WTC11 (cell line): ENCODE results near the gene ACY1. TPM values are rescaled to one million over a fixed set of nuclear protein-coding genes. Genes with fewer than 3 reads are reported as not detected.
A peak's percentile ranks its signal among the peaks of the same experiment; 100 is the strongest.

Experiments
- ATAC-seq: fragments of 200-7000 bp; cut with Tn5 transposase; 2 replicates; pipeline ENCODE4 v1.10.0; 2021; ENCODE audit warnings: mild to moderate bottlenecking, moderate library complexity
- CTCF ChIA-PET: fragments of 300-600 bp; sonication (Branson Sonifier 250); formaldehyde crosslinking; loops from one replicate; lab custom pipeline; 2021; ENCODE audit warnings: antibody characterized with exemption; lab: Charles Lee
- POLR2A ChIA-PET: fragments of 350-600 bp; sonication (Branson Sonifier 250); formaldehyde crosslinking; loops from one replicate; lab custom pipeline; 2021; ENCODE audit warnings: antibody characterized with exemption; lab: Charles Lee
- DNase-seq: peaks from one replicate; pipeline ENCODE4 v3.0.0; 2021; ENCODE audit warnings: low spot score
- H3K27ac Mint-ChIP-seq: 2 replicates; pipeline ENCODE4 v1.8.0; 2021; ENCODE audit warnings: mixed read lengths
- H3K27me3 Mint-ChIP-seq: 2 replicates; pipeline ENCODE4 v1.8.0; 2021; ENCODE audit warnings: low read depth, mild to moderate bottlenecking, moderate library complexity, mixed read lengths
- H3K36me3 Mint-ChIP-seq: 2 replicates; pipeline ENCODE4 v1.8.0; 2021; ENCODE audit warnings: mixed read lengths
- H3K4me1 Mint-ChIP-seq: 2 replicates; pipeline ENCODE4 v1.8.0; 2022; ENCODE audit warnings: mixed read lengths
- H3K4me3 Mint-ChIP-seq: 2 replicates; pipeline ENCODE4 v1.8.0; 2021; ENCODE audit warnings: mild to moderate bottlenecking, moderate library complexity, mixed read lengths
- H3K9me3 Mint-ChIP-seq: 2 replicates; pipeline ENCODE4 v1.8.0; 2021; ENCODE audit warnings: mixed read lengths
- ARID4B ChIP-seq: sonication (generic); formaldehyde crosslinking; IDR thresholded peaks from 2 replicates; pipeline ENCODE4 v1.8.0; 2023; ENCODE audit warnings: missing genetic modification reagents, mild to moderate bottlenecking, borderline replicate concordance
- ATF1 ChIP-seq: sonication (generic); formaldehyde crosslinking; IDR thresholded peaks from 2 replicates; pipeline ENCODE4 v1.8.1; 2023; ENCODE audit warnings: mild to moderate bottlenecking, moderate library complexity, missing genetic modification reagents
- CTCF ChIP-seq: fragments of 200-600 bp; IDR thresholded peaks from 2 replicates; pipeline ENCODE4 v1.8.0; 2022; ENCODE audit warnings: antibody characterized with exemption
- HMGXB4 ChIP-seq: sonication (generic); formaldehyde crosslinking; IDR thresholded peaks from 2 replicates; pipeline ENCODE4 v1.8.1; 2023; ENCODE audit warnings: mild to moderate bottlenecking, moderate library complexity, missing genetic modification reagents
- MAX ChIP-seq: sonication (generic); formaldehyde crosslinking; IDR thresholded peaks from 2 replicates; pipeline ENCODE4 v1.8.0; 2022; ENCODE audit warnings: mild to moderate bottlenecking, missing genetic modification reagents
- RELA ChIP-seq: sonication (generic); formaldehyde crosslinking; IDR thresholded peaks from 2 replicates; pipeline ENCODE4 v1.8.1; 2022; ENCODE audit warnings: missing genetic modification reagents, mild to moderate bottlenecking, borderline replicate concordance
- total RNA-seq: library from RNA; stranded (reverse); gene quantifications from 3 replicates; pipeline ENCODE4 v1.2.3, GENCODE V29; 2021
- TF ChIP-seq, protein P1 (sequence below): fragments of 250-450 bp; sonication (Bioruptor Pico); IDR thresholded peaks from 2 replicates; pipeline ENCODE4 v1.8.0; 2021; ENCODE audit warnings: mild to moderate bottlenecking
- TF ChIP-seq, protein P2 (sequence below): sonication (generic); formaldehyde crosslinking; conservative IDR thresholded peaks from 2 replicates; pipeline ENCODE4 v1.8.1; 2023; ENCODE audit warnings: mild to moderate bottlenecking, low read depth, missing genetic modification reagents, moderate library complexity

ACY1 gene
- total RNA-seq, 1 experiment from 2014 or later, result 53.8 TPM

- peak; percentile 76 for DNase-seq
- H3K9me3 Mint-ChIP-seq, result no peaks in the 10 kb centered on the region
- no peaks in the 10 kb centered on the region for H3K36me3 Mint-ChIP-seq
- POLR2A ChIA-PET, result interaction anchor here (0.6 to 1.7 kb wide), 8 partner anchors 8 to 150 kb away, joined by 3 to 9 read pairs (median 5); partner anchors contain the start of genes DUSP7, POC1A and RPL29
- TF ChIP-seq CTCF, result peak; percentile 33; the same call in 1 of the 2 replicates
- TF ChIP-seq MAX (CRISPR knock-in tag), result peak; percentile 36; the same call in 1 of the 2 replicates
- no peak for TF ChIP-seq RELA (CRISPR knock-in tag)
- TF ChIP-seq, all 79 proteins: peak for 2
- CTCF ChIA-PET, result interaction anchor here (0.5 to 8.5 kb wide), 58 partner anchors 8 to 436 kb away, joined by 3 to 382 read pairs (median 7); partner anchors contain the start of genes ABHD14A, ABHD14B, ACY1 and DUSP7
- H3K27ac Mint-ChIP-seq, result no peak overlapping the region
- peaks cover 45% of the 10 kb centered on the region for H3K4me1 Mint-ChIP-seq
- H3K27me3 Mint-ChIP-seq, result no peaks in the 10 kb centered on the region
- no peak overlapping the region for H3K4me3 Mint-ChIP-seq
- peak; percentile 47 for ATAC-seq
Observed at GRCh38 chr3:52004163-52004787, 20.9 kb downstream of the ACY1 start.

DNA sequence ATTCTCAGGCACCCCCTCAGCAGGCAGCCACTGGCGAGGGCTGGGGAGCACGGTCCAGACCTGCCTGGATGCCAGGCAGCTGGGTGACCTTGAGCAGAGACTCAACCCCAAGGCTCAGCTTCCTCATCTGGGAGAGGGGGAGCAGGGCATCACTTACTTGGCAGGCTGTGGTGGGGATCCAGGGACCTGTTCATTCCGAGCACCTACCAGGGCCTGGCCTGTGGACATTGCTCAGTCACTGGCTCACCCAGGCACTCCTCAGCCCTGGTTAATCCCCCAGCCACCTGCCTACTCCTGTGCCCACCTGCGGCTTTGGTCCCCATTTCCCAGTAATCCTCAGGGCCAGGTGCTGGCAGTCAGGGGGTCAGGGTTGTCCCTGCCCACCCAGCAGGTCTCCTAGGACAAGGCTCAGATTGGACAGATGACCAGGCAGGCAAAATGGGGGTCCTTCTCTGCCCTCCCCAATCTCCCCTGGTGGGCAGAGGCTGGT, 21.6 kb downstream of the ACY1 start:
- no peaks in the 10 kb centered on the region for H3K9me3 Mint-ChIP-seq
- H3K36me3 Mint-ChIP-seq, result no peaks in the 10 kb centered on the region
- POLR2A ChIA-PET, result interaction anchor here (0.6 to 1.7 kb wide), 6 partner anchors 9 to 150 kb away, joined by 4 to 9 read pairs (median 5); partner anchors contain the start of genes DUSP7, POC1A and RPL29
- H3K4me3 Mint-ChIP-seq, result peak overlapping the region; percentile 52
- DNase-seq, result no peak
- no peak for TF ChIP-seq HMGXB4 (CRISPR knock-in tag)
- ATAC-seq, result no peak
- no peak overlapping the region for H3K27ac Mint-ChIP-seq
- CTCF ChIA-PET, result interaction anchor here (0.6 to 8.5 kb wide), 58 partner anchors 9 to 384 kb away, joined by 3 to 382 read pairs (median 7); partner anchors contain the start of genes ABHD14A, ABHD14B, ACY1 and DUSP7
- no peaks in the 10 kb centered on the region for H3K27me3 Mint-ChIP-seq
- peaks cover 45% of the 10 kb centered on the region for H3K4me1 Mint-ChIP-seq

DNA sequence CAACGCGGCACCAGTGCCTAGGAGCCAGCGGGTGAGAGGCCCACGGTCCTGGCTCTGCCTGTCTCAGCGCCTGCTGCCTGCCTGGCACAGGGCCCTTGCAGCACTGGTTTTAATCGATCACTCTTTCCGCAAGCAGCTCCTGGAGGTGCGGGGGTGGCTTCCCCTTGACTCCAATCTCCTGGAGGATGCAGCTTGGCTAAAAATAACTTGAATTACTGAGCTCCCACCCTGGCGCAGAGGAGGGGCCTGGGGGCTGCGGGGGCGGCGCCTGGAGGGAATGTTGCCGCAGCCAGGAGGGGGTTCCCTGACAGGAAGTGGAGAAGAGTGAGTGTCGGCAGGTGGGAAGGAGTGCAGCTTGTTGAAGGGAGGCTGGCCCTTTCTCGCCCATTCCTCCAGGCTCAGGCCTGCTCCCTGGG, 22.2 kb downstream of the ACY1 start:
- ChIA-PET POLR2A (interaction anchor here (0.6 to 1.7 kb wide), 4 partner anchors 23 to 149 kb away, joined by 4 to 9 read pairs (median 4); partner anchors contain the start of genes DUSP7 and POC1A), CTCF (interaction anchor here (0.9 to 8.5 kb wide), 19 partner anchors 10 to 383 kb away, joined by 3 to 382 read pairs (median 11); partner anchors contain the start of genes DUSP7, POC1A and RPL29)
- DNase-seq, result peak; percentile 65
- peak overlapping the region; percentile 52 for H3K4me3 Mint-ChIP-seq
- H3K9me3 Mint-ChIP-seq, result no peaks in the 10 kb centered on the region
- H3K36me3 Mint-ChIP-seq, result no peaks in the 10 kb centered on the region
- H3K27me3 Mint-ChIP-seq, result no peaks in the 10 kb centered on the region
- peaks cover 45% of the 10 kb centered on the region for H3K4me1 Mint-ChIP-seq
- peak; percentile 56 for ATAC-seq
- peak overlapping the region; percentile 63; the same call in 1 of the 2 replicates for H3K27ac Mint-ChIP-seq
- TF ChIP-seq, protein P1, sequence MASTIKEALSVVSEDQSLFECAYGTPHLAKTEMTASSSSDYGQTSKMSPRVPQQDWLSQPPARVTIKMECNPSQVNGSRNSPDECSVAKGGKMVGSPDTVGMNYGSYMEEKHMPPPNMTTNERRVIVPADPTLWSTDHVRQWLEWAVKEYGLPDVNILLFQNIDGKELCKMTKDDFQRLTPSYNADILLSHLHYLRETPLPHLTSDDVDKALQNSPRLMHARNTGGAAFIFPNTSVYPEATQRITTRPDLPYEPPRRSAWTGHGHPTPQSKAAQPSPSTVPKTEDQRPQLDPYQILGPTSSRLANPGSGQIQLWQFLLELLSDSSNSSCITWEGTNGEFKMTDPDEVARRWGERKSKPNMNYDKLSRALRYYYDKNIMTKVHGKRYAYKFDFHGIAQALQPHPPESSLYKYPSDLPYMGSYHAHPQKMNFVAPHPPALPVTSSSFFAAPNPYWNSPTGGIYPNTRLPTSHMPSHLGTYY (CRISPR knock-in tag), result no peak
- TF ChIP-seq ARID4B, result no peak
- TF ChIP-seq ATF1 (CRISPR knock-in tag), result no peak
- TF ChIP-seq, protein P2, sequence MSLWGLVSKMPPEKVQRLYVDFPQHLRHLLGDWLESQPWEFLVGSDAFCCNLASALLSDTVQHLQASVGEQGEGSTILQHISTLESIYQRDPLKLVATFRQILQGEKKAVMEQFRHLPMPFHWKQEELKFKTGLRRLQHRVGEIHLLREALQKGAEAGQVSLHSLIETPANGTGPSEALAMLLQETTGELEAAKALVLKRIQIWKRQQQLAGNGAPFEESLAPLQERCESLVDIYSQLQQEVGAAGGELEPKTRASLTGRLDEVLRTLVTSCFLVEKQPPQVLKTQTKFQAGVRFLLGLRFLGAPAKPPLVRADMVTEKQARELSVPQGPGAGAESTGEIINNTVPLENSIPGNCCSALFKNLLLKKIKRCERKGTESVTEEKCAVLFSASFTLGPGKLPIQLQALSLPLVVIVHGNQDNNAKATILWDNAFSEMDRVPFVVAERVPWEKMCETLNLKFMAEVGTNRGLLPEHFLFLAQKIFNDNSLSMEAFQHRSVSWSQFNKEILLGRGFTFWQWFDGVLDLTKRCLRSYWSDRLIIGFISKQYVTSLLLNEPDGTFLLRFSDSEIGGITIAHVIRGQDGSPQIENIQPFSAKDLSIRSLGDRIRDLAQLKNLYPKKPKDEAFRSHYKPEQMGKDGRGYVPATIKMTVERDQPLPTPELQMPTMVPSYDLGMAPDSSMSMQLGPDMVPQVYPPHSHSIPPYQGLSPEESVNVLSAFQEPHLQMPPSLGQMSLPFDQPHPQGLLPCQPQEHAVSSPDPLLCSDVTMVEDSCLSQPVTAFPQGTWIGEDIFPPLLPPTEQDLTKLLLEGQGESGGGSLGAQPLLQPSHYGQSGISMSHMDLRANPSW (CRISPR knock-in tag), result no peak
